T-helper 17 cell (primary cell): ENCODE measurements around the gene FAM180A. TPM values are rescaled to one million over a fixed set of nuclear protein-coding genes. Genes with fewer than 3 reads are reported as not detected.

Experiments
- ATAC-seq: fragments of 150-1000 bp; cut with Tn5 transposase; 2 replicates; pipeline ENCODE4 v1.10.0; 2021; ENCODE audit warnings: mild to moderate bottlenecking, moderate library complexity
- DNase-seq, 3 donors: peaks; one replicate each; pipeline versions ENCODE4 v3.0.0 to v3.0.0-alpha.2; 2020 to 2021
- H3K9me3 ChIP-seq: one replicate; pipeline ENCODE4 v1.7.0; 2013; ENCODE audit warnings: low read length, mild to moderate bottlenecking; ENCODE audit not compliant: control insufficient read depth, poor library complexity, severe bottlenecking
- H3K27ac Mint-ChIP-seq: one replicate; pipeline ENCODE4 v1.8.0; 2022; ENCODE audit warnings: mild to moderate bottlenecking, moderate library complexity, mixed read lengths
- H3K27me3 Mint-ChIP-seq: one replicate; pipeline ENCODE4 v1.8.0; 2022; ENCODE audit warnings: mixed read lengths
- H3K36me3 Mint-ChIP-seq: one replicate; pipeline ENCODE4 v1.8.0; 2022; ENCODE audit warnings: low read depth, mixed read lengths
- H3K4me1 Mint-ChIP-seq: one replicate; pipeline ENCODE4 v1.8.0; 2022; ENCODE audit warnings: mild to moderate bottlenecking, mixed read lengths
- H3K4me3 Mint-ChIP-seq: one replicate; pipeline ENCODE4 v1.8.0; 2022; ENCODE audit warnings: mild to moderate bottlenecking, moderate library complexity, mixed read lengths
- total RNA-seq, 4 donors: library from RNA in 2 of 4; stranded (reverse) in 2 of 4; gene quantifications; one replicate each; pipeline ENCODE4 v1.2.3 and lab custom pipeline; 2022 to 2026

The FAM180A gene
- total RNA-seq, 2 donors from 2014 or later = not detected

GRCh38 chr7:135726276-135726788 lies 22.3 kb downstream of the FAM180A start:
- Mint-ChIP-seq H3K27ac (no peak overlapping the region), H3K36me3 (no peaks in the 10 kb centered on the region)

GRCh38 chr7:135723411-135723810 lies 25.2 kb downstream of the FAM180A start:
- DNase-seq (no peak), ATAC-seq (no peak)
- H3K27ac Mint-ChIP-seq = no peak overlapping the region
- H3K27me3 Mint-ChIP-seq = peaks cover 67% of the 10 kb centered on the region
- H3K36me3 Mint-ChIP-seq = peaks cover under 1% of the 10 kb centered on the region
- no peaks in the 10 kb centered on the region for H3K4me1 Mint-ChIP-seq
- no peaks in the 10 kb centered on the region for H3K9me3 ChIP-seq
- H3K4me3 Mint-ChIP-seq = no peak overlapping the region

More at GRCh38 chr7:135726276-135726788, 22.3 kb downstream of the FAM180A start:
- peaks cover 2% of the 10 kb centered on the region for H3K4me1 Mint-ChIP-seq
- H3K9me3 ChIP-seq = no peaks in the 10 kb centered on the region
- peaks cover 45% of the 10 kb centered on the region for H3K27me3 Mint-ChIP-seq
- no peak overlapping the region for H3K4me3 Mint-ChIP-seq
- DNase-seq (no peak), ATAC-seq (no peak)

GRCh38 chr7:135721198-135721820 lies 27.3 kb downstream of the FAM180A start:
- H3K36me3 Mint-ChIP-seq = peaks cover 3% of the 10 kb centered on the region
- no peaks in the 10 kb centered on the region for H3K9me3 ChIP-seq
- H3K4me3 Mint-ChIP-seq = no peak overlapping the region
- peaks cover 65% of the 10 kb centered on the region for H3K27me3 Mint-ChIP-seq
- ATAC-seq (no peak), DNase-seq (no peak)
- no peaks in the 10 kb centered on the region for H3K4me1 Mint-ChIP-seq
- peak overlapping the region; percentile 10 for H3K27ac Mint-ChIP-seq

DNA sequence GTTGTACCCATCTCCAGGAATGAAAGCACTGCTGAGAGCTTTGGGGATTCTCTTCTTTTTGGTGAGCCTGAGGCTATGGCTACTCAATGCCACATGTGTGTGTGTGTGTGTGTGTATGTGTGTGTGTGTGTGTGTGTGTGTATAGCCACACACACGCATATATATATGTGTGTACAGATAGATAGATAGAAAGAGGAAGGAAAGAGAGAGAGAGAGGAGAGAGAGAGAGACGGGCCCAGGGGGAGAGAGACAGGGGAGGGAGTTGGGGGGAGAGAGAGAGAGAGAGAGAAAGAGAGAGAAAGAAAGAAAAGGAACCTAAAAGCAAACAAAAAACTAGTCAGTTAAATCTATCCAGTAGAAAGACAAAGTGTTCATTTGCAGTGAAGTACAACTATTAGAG lies 28.9 kb downstream of the FAM180A start:
- Mint-ChIP-seq H3K27me3 (peaks cover 61% of the 10 kb centered on the region), H3K4me1 (no peaks in the 10 kb centered on the region), H3K4me3 (no peak overlapping the region), H3K36me3 (peaks cover 3% of the 10 kb centered on the region), H3K27ac (no peak overlapping the region)
- no peaks in the 10 kb centered on the region for H3K9me3 ChIP-seq
- ATAC-seq = no peak
- DNase-seq = no peak

DNA sequence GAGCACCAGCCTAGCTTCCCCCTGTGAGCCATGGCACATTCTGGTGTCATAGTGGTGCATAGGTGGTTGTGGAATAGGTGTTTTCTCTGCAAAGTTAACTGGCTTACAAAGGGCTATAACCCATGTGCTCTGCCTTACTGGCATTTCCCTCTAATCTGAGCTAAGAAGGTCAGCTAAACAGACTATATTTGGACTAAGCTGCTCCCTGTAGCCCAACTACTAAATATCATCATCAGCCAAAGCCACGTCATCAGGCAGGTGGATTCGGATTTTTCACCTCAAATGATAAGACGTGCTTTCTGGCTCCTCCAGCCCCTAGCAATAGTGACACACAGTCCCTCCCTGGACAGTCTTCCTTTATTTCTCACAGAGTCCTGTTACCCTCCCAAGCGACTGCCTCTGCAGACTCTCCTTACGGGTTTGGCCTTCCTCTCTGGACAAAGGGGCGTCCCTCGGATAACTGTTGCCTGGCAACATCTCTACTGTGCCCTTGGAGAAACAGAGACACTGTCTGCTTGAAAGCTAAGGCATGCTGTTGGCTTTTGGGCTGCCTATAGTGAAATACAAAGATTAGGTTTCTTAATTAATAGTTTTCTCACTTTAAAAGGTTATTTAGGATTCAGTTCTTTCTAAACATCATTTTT lies 29.7 kb downstream of the FAM180A start:
- ATAC-seq = no peak
- peaks cover 58% of the 10 kb centered on the region for H3K27me3 Mint-ChIP-seq
- no peak for DNase-seq
- H3K36me3 Mint-ChIP-seq = peaks cover 3% of the 10 kb centered on the region
- no peaks in the 10 kb centered on the region for H3K9me3 ChIP-seq
- no peak overlapping the region for H3K4me3 Mint-ChIP-seq
- H3K27ac Mint-ChIP-seq = no peak overlapping the region
- no peaks in the 10 kb centered on the region for H3K4me1 Mint-ChIP-seq

GRCh38 chr7:135718219-135718618 lies 30.4 kb downstream of the FAM180A start:
- no peak overlapping the region for H3K4me3 Mint-ChIP-seq
- H3K9me3 ChIP-seq = no peaks in the 10 kb centered on the region
- H3K27me3 Mint-ChIP-seq = peaks cover 51% of the 10 kb centered on the region
- H3K27ac Mint-ChIP-seq = no peak overlapping the region
- DNase-seq = no peak
- peaks cover 3% of the 10 kb centered on the region for H3K36me3 Mint-ChIP-seq
- H3K4me1 Mint-ChIP-seq = no peaks in the 10 kb centered on the region
- ATAC-seq = no peak

DNA sequence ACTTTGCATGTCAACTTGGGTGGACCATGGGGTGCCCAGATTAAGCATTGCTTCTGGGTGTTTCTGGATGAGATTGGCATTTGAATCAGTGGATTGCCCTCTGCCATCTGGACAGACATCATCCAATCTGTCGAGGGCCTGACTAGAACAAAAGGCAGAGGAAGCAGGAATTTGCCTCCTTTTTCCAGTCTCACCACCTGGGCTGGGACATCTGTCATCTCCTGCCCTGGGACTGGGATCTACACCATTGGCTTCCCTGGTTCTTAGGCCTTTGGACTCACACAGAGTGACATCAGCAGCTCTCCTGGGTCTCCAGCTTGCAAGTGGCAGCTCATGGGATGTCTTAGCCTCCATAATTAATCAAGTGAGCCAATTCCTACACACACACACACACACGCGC lies 30.9 kb downstream of the FAM180A start:
- Mint-ChIP-seq H3K27ac (no peak overlapping the region), H3K27me3 (peaks cover 50% of the 10 kb centered on the region)
- no peak for ATAC-seq

GRCh38 chr7:135716677-135717238 lies 31.9 kb downstream of the FAM180A start:
- Mint-ChIP-seq H3K4me1 (no peaks in the 10 kb centered on the region), H3K36me3 (peaks cover 3% of the 10 kb centered on the region), H3K27me3 (peaks cover 45% of the 10 kb centered on the region), H3K4me3 (no peak overlapping the region), H3K27ac (no peak overlapping the region)
- no peaks in the 10 kb centered on the region for H3K9me3 ChIP-seq
- ATAC-seq = no peak
- no peak for DNase-seq

More for the DNA sequence above, 30.9 kb downstream of the FAM180A start:
- H3K4me3 Mint-ChIP-seq = no peak overlapping the region
- peaks cover 3% of the 10 kb centered on the region for H3K36me3 Mint-ChIP-seq
- H3K9me3 ChIP-seq = no peaks in the 10 kb centered on the region
- DNase-seq = no peak
- H3K4me1 Mint-ChIP-seq = no peaks in the 10 kb centered on the region

GRCh38 chr7:135715673-135716072 lies 32.9 kb downstream of the FAM180A start:
- DNase-seq (no peak), ATAC-seq (no peak)
- H3K27ac Mint-ChIP-seq = no peak overlapping the region
- peaks cover 34% of the 10 kb centered on the region for H3K27me3 Mint-ChIP-seq
- H3K4me1 Mint-ChIP-seq = no peaks in the 10 kb centered on the region
- no peak overlapping the region for H3K4me3 Mint-ChIP-seq
- H3K9me3 ChIP-seq = no peaks in the 10 kb centered on the region
- H3K36me3 Mint-ChIP-seq = peaks cover 3% of the 10 kb centered on the region

- no peaks in the 10 kb centered on the region for H3K4me1 Mint-ChIP-seq
- H3K27me3 Mint-ChIP-seq = peaks cover 28% of the 10 kb centered on the region
- no peaks in the 10 kb centered on the region for H3K9me3 ChIP-seq
- no peak overlapping the region for H3K27ac Mint-ChIP-seq
- no peak overlapping the region for H3K4me3 Mint-ChIP-seq
- DNase-seq = no peak
- H3K36me3 Mint-ChIP-seq = peaks cover 3% of the 10 kb centered on the region
- ATAC-seq = no peak
These were observed 33.5 kb downstream of the FAM180A start for GRCh38 chr7:135715055-135715522.

GRCh38 chr7:135714534-135715009 lies 34.0 kb downstream of the FAM180A start:
- Mint-ChIP-seq H3K4me1 (no peaks in the 10 kb centered on the region), H3K4me3 (no peak overlapping the region), H3K36me3 (peaks cover 3% of the 10 kb centered on the region), H3K27ac (no peak overlapping the region), H3K27me3 (peaks cover 23% of the 10 kb centered on the region)
- no peak for DNase-seq
- no peaks in the 10 kb centered on the region for H3K9me3 ChIP-seq
- no peak for ATAC-seq

DNA sequence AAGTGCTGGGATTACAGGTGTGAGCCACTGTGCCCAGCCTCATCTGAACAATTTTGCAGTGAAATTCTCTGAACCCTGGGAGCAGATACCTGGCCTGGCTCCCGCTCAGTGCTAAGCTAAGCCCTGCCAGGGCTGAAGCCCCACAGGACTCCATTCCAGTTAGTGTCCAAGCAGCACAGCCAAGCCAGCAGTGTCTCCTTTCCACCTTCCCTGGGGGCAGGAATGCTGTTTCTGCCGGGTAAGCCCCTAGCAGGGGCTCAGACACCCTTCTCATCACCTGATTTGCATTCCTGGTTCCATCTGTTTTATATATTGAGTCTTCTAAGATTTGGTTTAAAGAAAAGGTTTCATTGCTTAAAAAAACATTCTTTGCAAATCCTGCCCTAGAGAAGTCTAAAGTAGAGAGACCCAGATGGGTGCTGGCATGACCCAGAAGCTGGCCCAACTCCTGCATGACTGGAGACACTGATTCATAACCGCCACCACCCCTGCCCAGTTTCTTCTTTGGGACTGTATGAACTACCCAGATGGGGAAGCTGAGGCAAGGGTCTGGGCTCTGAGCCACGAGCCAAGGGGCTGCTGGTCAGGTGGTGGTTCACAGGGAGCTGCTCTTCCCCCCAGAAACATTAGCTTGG lies 34.7 kb downstream of the FAM180A start:
- Mint-ChIP-seq H3K4me3 (no peak overlapping the region), H3K36me3 (peaks cover 3% of the 10 kb centered on the region), H3K27ac (no peak overlapping the region), H3K27me3 (peaks cover 17% of the 10 kb centered on the region), H3K4me1 (no peaks in the 10 kb centered on the region)
- no peaks in the 10 kb centered on the region for H3K9me3 ChIP-seq
- ATAC-seq = no peak
- no peak for DNase-seq

GRCh38 chr7:135712796-135713195 lies 35.8 kb downstream of the FAM180A start:
- H3K9me3 ChIP-seq = no peaks in the 10 kb centered on the region
- H3K36me3 Mint-ChIP-seq = no peaks in the 10 kb centered on the region
- H3K27me3 Mint-ChIP-seq = peaks cover 5% of the 10 kb centered on the region
- no peak overlapping the region for H3K4me3 Mint-ChIP-seq
- H3K4me1 Mint-ChIP-seq = no peaks in the 10 kb centered on the region
- ATAC-seq (no peak), DNase-seq (no peak)
- H3K27ac Mint-ChIP-seq = no peak overlapping the region
